Keratinocyte (primary cell): ENCODE data around the gene P3H2. TPM values are rescaled to one million over a fixed set of nuclear protein-coding genes. Genes with fewer than 3 reads are reported as not detected.
A peak's percentile ranks its signal among the peaks of the same experiment; 100 is the strongest.

Source experiments
- DNase-seq: peaks from one replicate; pipeline ENCODE4 v3.0.0-alpha.2; 2011; ENCODE audit warnings: low read depth, missing footprints, low spot score
- FAIRE-seq: peaks from 2 replicates; lab custom pipeline; 2011; peaks lifted over from hg19 to GRCh38; lab: Jason Lieb, UNC
- H2AFZ ChIP-seq: 2 replicates; pipeline ENCODE4 v1.6.0; 2012; ENCODE audit warnings: low read length, control low read depth, inconsistent platforms; ENCODE audit not compliant: control insufficient read depth
- H3K27ac ChIP-seq: 2 replicates; pipeline ENCODE4 v1.5.1; 2011; ENCODE audit warnings: low read length; ENCODE audit not compliant: control insufficient read depth, insufficient read depth
- H3K27me3 ChIP-seq: 3 replicates; pipeline ENCODE4 v1.6.0; 2011; ENCODE audit warnings: low read length; ENCODE audit not compliant: control insufficient read depth, insufficient read depth; ENCODE audit errors: extremely low read depth
- H3K36me3 ChIP-seq, 2 experiments: 2 replicates in 1 of 2; 3 replicates in 1 of 2; pipeline ENCODE4 v1.5.1; 2011; ENCODE audit warnings: low read length in 2 of 2, mild to moderate bottlenecking in 1 of 2; ENCODE audit not compliant: control insufficient read depth in 2 of 2, insufficient read depth in 2 of 2; ENCODE audit errors: extremely low read depth in 1 of 2
- H3K4me1 ChIP-seq: 3 replicates; pipeline ENCODE4 v1.5.1; 2011; ENCODE audit warnings: low read length; ENCODE audit not compliant: control insufficient read depth, insufficient read depth; ENCODE audit errors: extremely low read depth
- H3K4me2 ChIP-seq: 3 replicates; pipeline ENCODE4 v1.6.0; 2011; ENCODE audit warnings: low read depth, low read length; ENCODE audit not compliant: control insufficient read depth, insufficient read depth; ENCODE audit errors: extremely low read depth
- H3K4me3 ChIP-seq, 3 experiments: fragments of 200-600 bp in 1 of 3; sonication (generic) in 1 of 3; 2 replicates in 2 of 3; 3 replicates in 1 of 3; pipeline ENCODE4 v1.5.1; 2011 to 2016; ENCODE audit warnings: low read length in 3 of 3, mild to moderate bottlenecking in 3 of 3, control low read depth in 2 of 3, inconsistent platforms in 1 of 3, low read depth in 1 of 3, mixed read lengths in 1 of 3, mixed run types in 1 of 3, moderate library complexity in 1 of 3; ENCODE audit not compliant: control insufficient read depth in 2 of 3, insufficient read depth in 2 of 3; ENCODE audit errors: extremely low read depth in 1 of 3
- H3K79me2 ChIP-seq: 2 replicates; pipeline ENCODE4 v1.6.0; 2012; ENCODE audit warnings: low read length; ENCODE audit not compliant: control insufficient read depth, insufficient read depth
- H3K9ac ChIP-seq: 3 replicates; pipeline ENCODE4 v1.6.0; 2011; ENCODE audit warnings: low read length; ENCODE audit not compliant: control insufficient read depth, insufficient read depth; ENCODE audit errors: extremely low read depth
- H3K9me1 ChIP-seq: 3 replicates; pipeline ENCODE4 v1.6.0; 2011; ENCODE audit warnings: low read length; ENCODE audit not compliant: control insufficient read depth, insufficient read depth; ENCODE audit errors: extremely low read depth
- H3K9me3 ChIP-seq: 2 replicates; pipeline ENCODE4 v1.5.1; 2012; ENCODE audit warnings: low read depth, low read length; ENCODE audit not compliant: control insufficient read depth
- H4K20me1 ChIP-seq: 3 replicates; pipeline ENCODE4 v1.6.0; 2011; ENCODE audit warnings: low read length; ENCODE audit not compliant: control insufficient read depth, insufficient read depth; ENCODE audit errors: extremely low read depth
- EZH2 ChIP-seq: IDR thresholded peaks from one replicate; pipeline ENCODE4 v1.6.1; 2012; ENCODE audit warnings: inconsistent platforms, mild to moderate bottlenecking, low read length, moderate library complexity
- dilution Hi-C: fragments of 300-500 bp; cut with MboI; formaldehyde crosslinking; loops from one replicate; pipeline ENCODE4 v1.7.0; 2020; ENCODE audit warnings: low sequenced_read_pairs; ENCODE audit not compliant: extremely low pct_ligation_motif_present
- polyA plus RNA-seq, 5 experiments: library from polyadenylated mRNA; depleted of rRNA in 3 of 5; stranded (reverse) in 3 of 5; stranded (forward) in 1 of 5; unstranded in 1 of 5; fragments of >200 nt; gene quantifications; 1 replicate in 1 of 5; 2 replicates in 3 of 5; 3 replicates in 1 of 5; pipeline versions ENCODE4 v1.2.1 to v1.2.3, GENCODE V29; 2011 to 2012; ENCODE audit warnings: missing spikeins in 2 of 5, low read depth in 1 of 5, low replicate concordance in 1 of 5
- TF ChIP-seq, protein P1 (sequence below), 3 experiments: IDR thresholded peaks in 1 of 3; conservative IDR thresholded peaks in 1 of 3; optimal IDR thresholded peaks in 1 of 3; 2 replicates in 2 of 3; 3 replicates in 1 of 3; pipeline versions ENCODE3 to v1.5.1; 2011; ENCODE audit warnings: low read length in 3 of 3, mild to moderate bottlenecking in 3 of 3, moderate library complexity in 2 of 3, control low read depth in 1 of 3, inconsistent platforms in 1 of 3; ENCODE audit not compliant: insufficient read depth in 2 of 3; ENCODE audit errors: extremely low read depth in 1 of 3

Gene P3H2
- polyA plus RNA-seq, 1 donor (not counting 4 experiments of a cell fraction or from before 2014, with no cell fraction given): 115 TPM

DNA sequence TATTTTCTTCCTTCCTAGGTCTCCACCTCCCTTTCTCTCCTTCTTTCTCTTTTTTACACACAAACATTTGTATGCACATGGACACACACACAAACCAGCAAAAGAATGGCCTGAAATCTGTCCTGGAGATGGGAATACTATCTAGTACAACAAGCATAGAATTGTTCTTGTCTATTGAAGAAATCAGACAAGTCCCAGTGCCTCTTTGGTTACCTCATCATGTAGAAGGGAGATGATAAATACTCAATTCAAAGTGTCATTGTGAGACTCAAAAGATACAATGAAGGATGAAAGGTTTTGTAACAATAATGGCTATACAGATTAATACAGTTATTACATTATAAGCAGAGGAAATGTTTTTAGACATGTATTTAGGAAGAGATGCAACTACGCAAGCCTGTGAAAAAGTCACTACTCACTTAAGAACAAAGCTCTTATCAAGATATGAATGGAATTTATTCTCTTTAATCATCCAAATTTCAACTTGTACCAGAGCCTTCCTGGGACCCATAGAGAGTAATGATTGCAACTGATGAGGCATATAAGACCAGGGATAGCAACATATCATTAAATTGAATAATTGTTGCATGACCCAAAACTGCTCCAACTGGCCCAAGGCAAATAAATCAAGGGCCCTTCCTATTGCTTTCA lies 43.2 kb downstream of the P3H2 start:
- Histone ChIP-seq H3K9me1 (no peaks in the 10 kb centered on the region), H3K27ac (peak overlapping the region; percentile 63), H3K9ac (peak overlapping the region; percentile 8), H3K9me3 (no peaks in the 10 kb centered on the region), H2AFZ (no peak overlapping the region), H3K4me1 (peaks cover 24% of the 10 kb centered on the region), H3K79me2 (peaks cover 55% of the 10 kb centered on the region), H3K4me2 (peak overlapping the region; percentile 69), H4K20me1 (no peaks in the 10 kb centered on the region), H3K4me3 (no peak overlapping the region), H3K27me3 (no peaks in the 10 kb centered on the region), H3K36me3 (peaks cover 0 to 4% of the 10 kb centered on the region in 2 experiments)
- dilution Hi-C loops: no loop called here
- TF ChIP-seq, protein P1, sequence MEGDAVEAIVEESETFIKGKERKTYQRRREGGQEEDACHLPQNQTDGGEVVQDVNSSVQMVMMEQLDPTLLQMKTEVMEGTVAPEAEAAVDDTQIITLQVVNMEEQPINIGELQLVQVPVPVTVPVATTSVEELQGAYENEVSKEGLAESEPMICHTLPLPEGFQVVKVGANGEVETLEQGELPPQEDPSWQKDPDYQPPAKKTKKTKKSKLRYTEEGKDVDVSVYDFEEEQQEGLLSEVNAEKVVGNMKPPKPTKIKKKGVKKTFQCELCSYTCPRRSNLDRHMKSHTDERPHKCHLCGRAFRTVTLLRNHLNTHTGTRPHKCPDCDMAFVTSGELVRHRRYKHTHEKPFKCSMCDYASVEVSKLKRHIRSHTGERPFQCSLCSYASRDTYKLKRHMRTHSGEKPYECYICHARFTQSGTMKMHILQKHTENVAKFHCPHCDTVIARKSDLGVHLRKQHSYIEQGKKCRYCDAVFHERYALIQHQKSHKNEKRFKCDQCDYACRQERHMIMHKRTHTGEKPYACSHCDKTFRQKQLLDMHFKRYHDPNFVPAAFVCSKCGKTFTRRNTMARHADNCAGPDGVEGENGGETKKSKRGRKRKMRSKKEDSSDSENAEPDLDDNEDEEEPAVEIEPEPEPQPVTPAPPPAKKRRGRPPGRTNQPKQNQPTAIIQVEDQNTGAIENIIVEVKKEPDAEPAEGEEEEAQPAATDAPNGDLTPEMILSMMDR (optimal IDR thresholded peaks at IDR 0.05 in 1 of 3, IDR thresholded peaks at IDR 0.05 in 1 of 3, conservative IDR thresholded peaks at IDR 0.05 in 1 of 3; ENCODE audit: extremely low read depth in 1 of 3, insufficient read depth in 2 of 3, low read length in 3 of 3): no peak
- no peak for TF ChIP-seq EZH2
- DNase-seq (no peak), FAIRE-seq (peak; percentile 20)

DNA sequence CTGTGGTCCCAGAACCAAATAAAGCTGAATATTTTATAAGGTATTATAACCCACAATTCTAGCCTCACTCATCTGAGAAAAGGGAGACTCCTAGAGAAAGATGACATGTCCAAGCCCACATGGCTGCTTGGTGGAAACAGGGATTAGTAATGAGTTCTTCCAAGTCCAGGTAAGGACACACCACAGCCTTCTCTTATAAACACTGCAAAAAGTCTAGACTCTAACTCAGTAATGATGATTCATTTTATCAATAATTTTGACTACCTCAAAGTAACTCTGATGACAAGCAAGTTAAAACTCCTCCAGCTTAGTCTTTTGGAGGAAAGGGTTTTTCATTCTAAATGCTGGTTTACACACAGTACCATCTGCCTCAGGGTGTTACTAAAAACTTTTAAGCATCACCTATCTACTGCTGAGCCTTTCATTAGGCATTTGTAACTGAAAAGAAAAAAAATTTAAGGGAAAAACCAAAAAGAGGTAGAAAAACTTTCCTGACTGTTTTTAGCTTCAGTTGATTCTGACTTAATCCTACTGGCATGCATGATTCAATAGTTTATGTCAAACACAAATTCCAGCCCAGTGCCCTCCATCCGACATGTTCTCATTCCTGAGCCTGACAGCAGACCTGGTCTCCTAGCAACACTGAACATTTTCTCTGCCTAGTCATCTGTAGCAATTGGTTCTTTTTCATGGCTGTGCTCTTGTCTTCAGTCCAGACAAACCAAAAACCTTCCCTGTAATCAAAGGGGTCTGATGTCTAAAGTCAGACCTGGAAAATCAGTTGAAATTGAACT lies 43.9 kb downstream of the P3H2 start:
- Histone ChIP-seq H3K27ac (peak overlapping the region; percentile 63), H3K9ac (peak overlapping the region; percentile 17), H3K79me2 (peaks cover 53% of the 10 kb centered on the region), H3K27me3 (no peaks in the 10 kb centered on the region), H4K20me1 (no peaks in the 10 kb centered on the region), H3K9me1 (no peaks in the 10 kb centered on the region), H3K4me1 (peaks cover 24% of the 10 kb centered on the region), H3K4me2 (peak overlapping the region; percentile 69), H3K36me3 (peaks cover 0 to 4% of the 10 kb centered on the region in 2 experiments), H3K4me3 (peak overlapping the region in 1 of 3 experiments; percentile 19), H2AFZ (no peak overlapping the region), H3K9me3 (no peaks in the 10 kb centered on the region)
- TF ChIP-seq, protein P1 (optimal IDR thresholded peaks at IDR 0.05 in 1 of 3, IDR thresholded peaks at IDR 0.05 in 1 of 3, conservative IDR thresholded peaks at IDR 0.05 in 1 of 3; ENCODE audit: extremely low read depth in 1 of 3, insufficient read depth in 2 of 3, low read length in 3 of 3): no peak
- no peak for TF ChIP-seq EZH2
- dilution Hi-C loops: no loop called here
- FAIRE-seq (peak; percentile 100), DNase-seq (peak; percentile 86)
